Endodermal cell (in vitro differentiated cells): ENCODE measurements around the gene KCNMA1. TPM values are rescaled to one million over a fixed set of nuclear protein-coding genes. Genes with fewer than 3 reads are reported as not detected.

ENCODE experiments used
- DNase-seq: peaks from one replicate; pipeline ENCODE4 v3.0.0-alpha.2; 2017
- H3K27ac ChIP-seq: 2 replicates; pipeline ENCODE4 v1.5.1; 2013; ENCODE audit warnings: mild to moderate bottlenecking, low read depth, low read length, moderate library complexity
- H3K27me3 ChIP-seq: 2 replicates; pipeline ENCODE4 v1.6.1; 2013; ENCODE audit warnings: mild to moderate bottlenecking, low read length, moderate library complexity; ENCODE audit not compliant: insufficient read depth, control insufficient read depth, poor library complexity, severe bottlenecking
- H3K36me3 ChIP-seq: 2 replicates; pipeline ENCODE4 v1.7.0; 2013; ENCODE audit warnings: mild to moderate bottlenecking, low read length, moderate library complexity; ENCODE audit not compliant: control insufficient read depth, insufficient read depth
- H3K4me1 ChIP-seq: one replicate; pipeline ENCODE4 v1.7.0; 2013; ENCODE audit warnings: low read length; ENCODE audit not compliant: control insufficient read depth, insufficient read depth
- H3K4me3 ChIP-seq: 2 replicates; pipeline ENCODE4 v1.5.1; 2013; ENCODE audit warnings: mild to moderate bottlenecking, low read length, moderate library complexity
- H3K9ac ChIP-seq: 2 replicates; pipeline ENCODE4 v1.6.1; 2013; ENCODE audit warnings: mild to moderate bottlenecking, low read length, moderate library complexity; ENCODE audit not compliant: poor library complexity, severe bottlenecking; ENCODE audit errors: extremely low read depth
- H3K9me3 ChIP-seq: 2 replicates; pipeline ENCODE4 v1.6.1; 2013; ENCODE audit warnings: mild to moderate bottlenecking, low read length, moderate library complexity; ENCODE audit not compliant: control insufficient read depth
- H3K27ac Mint-ChIP-seq: 2 replicates; pipeline ENCODE4 v1.8.0; 2020; ENCODE audit warnings: mixed read lengths
- H3K27me3 Mint-ChIP-seq: 2 replicates; pipeline ENCODE4 v1.8.0; 2021; ENCODE audit warnings: mild to moderate bottlenecking, mixed read lengths; ENCODE audit not compliant: insufficient read depth
- H3K36me3 Mint-ChIP-seq: 2 replicates; pipeline ENCODE4 v1.8.0; 2020; ENCODE audit warnings: low read depth, mixed read lengths
- H3K4me1 Mint-ChIP-seq: 2 replicates; pipeline ENCODE4 v1.8.0; 2020; ENCODE audit warnings: mixed read lengths
- H3K4me3 Mint-ChIP-seq: 2 replicates; pipeline ENCODE4 v1.8.0; 2020; ENCODE audit warnings: mild to moderate bottlenecking, moderate library complexity, mixed read lengths
- H3K9me3 Mint-ChIP-seq: 2 replicates; pipeline ENCODE4 v1.8.0; 2020; ENCODE audit warnings: mild to moderate bottlenecking, mixed read lengths
- CTCF ChIP-seq: fragments of 200-600 bp; sonication (generic); conservative IDR thresholded peaks from 2 replicates; pipeline ENCODE4 v1.5.0; 2021; ENCODE audit warnings: antibody characterized with exemption, mild to moderate bottlenecking
- WGBS, 2 experiments: methylation state at CpG; one replicate each; pipeline versions ENCODE4 v1.1.5 to v1.1.7; 2013; ENCODE audit warnings: missing lambda C conversion rate in 2 of 2, mixed read lengths in 1 of 2; ENCODE audit not compliant: insufficient coverage in 1 of 2, insufficient read length in 1 of 2; 5-methylcytosine and 5-hydroxymethylcytosine counted together
- total RNA-seq, 2 donors: library from RNA; stranded (reverse); fragmentation: NEBNext Ultra II Directional in 1 of 2; extraction: Animal tissue kit (Norgen Biotek cat#: 25700) in 1 of 2; gene quantifications; 2 replicates in 1 of 2; 3 replicates in 1 of 2; pipeline ENCODE4 v1.2.1, GENCODE V29; 2021

The KCNMA1 gene
- total RNA-seq, 2 donors from 2014 or later: 0.55 to 1.3 TPM

DNA sequence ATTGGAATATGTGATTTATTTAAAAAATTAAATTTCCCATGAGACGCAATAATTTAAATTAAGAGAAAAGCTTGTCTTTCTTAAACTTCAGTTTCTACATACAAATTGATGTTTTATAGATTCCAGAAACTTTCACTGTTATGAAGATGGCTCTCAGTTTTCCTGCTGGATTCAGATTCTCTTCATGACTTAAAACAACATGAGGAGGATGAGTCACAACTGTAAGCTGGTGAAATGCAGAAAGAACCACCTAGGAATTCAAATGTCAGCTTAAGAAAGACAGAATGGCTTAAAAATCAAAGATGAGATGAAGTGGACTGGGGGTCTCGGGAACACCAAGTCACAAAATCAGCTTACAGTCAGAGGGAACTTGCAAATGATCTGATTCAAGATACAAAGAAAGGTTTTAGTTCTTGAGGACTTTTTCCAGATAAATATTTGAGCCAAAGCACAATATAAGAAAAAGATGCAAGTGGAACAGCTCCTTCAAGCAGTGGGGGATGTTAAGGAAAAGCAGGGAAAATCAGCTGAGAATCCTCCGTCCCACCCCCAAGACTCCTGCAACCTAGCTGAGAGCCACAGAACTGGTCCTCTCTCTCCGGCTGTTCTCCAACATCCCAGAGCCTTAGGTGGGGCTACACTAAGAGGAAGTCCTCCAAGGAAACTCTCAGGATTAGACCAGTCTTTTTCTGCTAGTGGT, 279.8 kb downstream of the KCNMA1 start:
- no peak for DNase-seq
- Mint-ChIP-seq H3K9me3 (no peaks in the 10 kb centered on the region), H3K27ac (no peak overlapping the region), H3K4me1 (peaks cover 4% of the 10 kb centered on the region), H3K36me3 (no peaks in the 10 kb centered on the region), H3K4me3 (no peak overlapping the region), H3K27me3 (no peaks in the 10 kb centered on the region)
- Histone ChIP-seq H3K4me1 (no peaks in the 10 kb centered on the region), H3K9ac (no peak overlapping the region), H3K4me3 (no peak overlapping the region), H3K9me3 (no peaks in the 10 kb centered on the region), H3K27me3 (no peaks in the 10 kb centered on the region), H3K27ac (no peak overlapping the region), H3K36me3 (no peaks in the 10 kb centered on the region)
- 90% methylated on average over 1 to 4 of the region's 4 CpGs for WGBS, 2 experiments
- no peak for TF ChIP-seq CTCF

GRCh38 chr10:77357185-77357584, 280.4 kb downstream of the KCNMA1 start:
- Mint-ChIP-seq H3K27me3 (no peaks in the 10 kb centered on the region), H3K4me1 (peaks cover 4% of the 10 kb centered on the region), H3K4me3 (no peak overlapping the region), H3K36me3 (no peaks in the 10 kb centered on the region), H3K27ac (no peak overlapping the region), H3K9me3 (no peaks in the 10 kb centered on the region)
- Histone ChIP-seq H3K27ac (no peak overlapping the region), H3K27me3 (no peaks in the 10 kb centered on the region), H3K9ac (no peak overlapping the region), H3K4me1 (no peaks in the 10 kb centered on the region), H3K4me3 (no peak overlapping the region), H3K9me3 (no peaks in the 10 kb centered on the region), H3K36me3 (no peaks in the 10 kb centered on the region)
- no peak for DNase-seq
- TF ChIP-seq CTCF: no peak

DNA sequence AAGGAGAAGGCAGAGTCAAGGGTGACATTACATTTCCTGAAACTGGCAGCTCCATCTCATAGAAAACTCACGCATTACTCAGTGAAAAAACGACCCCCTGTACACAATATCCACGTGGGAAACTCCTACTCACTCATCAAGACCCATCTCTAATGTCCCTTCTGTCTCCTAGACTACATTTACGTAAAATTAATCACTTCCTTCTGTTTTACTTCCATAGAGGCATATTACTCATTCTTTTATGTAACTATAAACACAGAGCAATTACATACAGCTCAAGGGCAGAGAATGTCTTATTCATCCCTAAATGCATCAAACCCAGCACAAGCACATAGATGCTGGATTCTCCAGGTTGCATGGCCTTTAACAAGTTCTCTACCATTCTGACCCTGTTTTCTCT, 281.8 kb downstream of the KCNMA1 start:
- H3K4me1 Mint-ChIP-seq: peaks cover 4% of the 10 kb centered on the region
- TF ChIP-seq CTCF: no peak
- no peak overlapping the region for H3K4me3 ChIP-seq
- no peaks in the 10 kb centered on the region for H3K36me3 Mint-ChIP-seq
- H3K27ac Mint-ChIP-seq: no peak overlapping the region
- 75 to 84% methylated on average over 4 of the region's 4 CpGs for WGBS, 2 experiments
- no peaks in the 10 kb centered on the region for H3K4me1 ChIP-seq
- H3K4me3 Mint-ChIP-seq: no peak overlapping the region
- no peak overlapping the region for H3K27ac ChIP-seq
- H3K9me3 ChIP-seq: no peaks in the 10 kb centered on the region
- no peak for DNase-seq
- H3K9me3 Mint-ChIP-seq: no peaks in the 10 kb centered on the region
- no peaks in the 10 kb centered on the region for H3K36me3 ChIP-seq
- H3K27me3 Mint-ChIP-seq: no peaks in the 10 kb centered on the region
- no peaks in the 10 kb centered on the region for H3K27me3 ChIP-seq
- H3K9ac ChIP-seq: no peak overlapping the region
